ENCODE measurements around the gene RORB. TPM values are rescaled to one million over a fixed set of nuclear protein-coding genes. Genes with fewer than 3 reads are reported as not detected.

The RORB gene
- polyA plus RNA-seq, 1 donor from 2014 or later: 0.77 TPM

DNA sequence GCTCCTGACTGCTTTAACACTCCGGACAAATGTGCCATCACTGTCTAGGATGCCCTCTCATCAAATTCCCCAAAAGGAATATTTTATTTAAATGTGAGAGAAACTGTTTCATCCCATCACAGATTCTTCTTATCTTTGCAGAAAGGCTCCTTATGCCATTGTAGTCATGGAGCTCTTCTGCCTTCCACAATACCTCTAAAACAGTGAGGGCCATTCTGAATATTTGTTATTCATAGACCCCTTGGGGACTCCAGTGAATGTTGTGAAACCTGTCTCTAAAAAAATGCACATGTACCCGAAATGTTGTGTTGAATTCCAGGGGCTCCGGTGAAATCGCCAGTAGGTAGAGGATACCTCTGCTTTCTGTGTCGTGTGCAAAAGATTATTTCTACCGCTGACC is 176.9 kb downstream of the RORB start:
- Histone ChIP-seq H4K20me1 (ENCODE audit: insufficient read depth) (no peaks in the 10 kb centered on the region), H3K27me3 (ENCODE audit: insufficient read depth, low read depth, low read length) (no peaks in the 10 kb centered on the region), H3K9me2 (ENCODE audit: insufficient read depth, low read length) (no peaks in the 10 kb centered on the region), H2AFZ (ENCODE audit: low read depth, low read length) (no peak overlapping the region), H3K79me2 (replicated peaks; ENCODE audit: insufficient read depth, low read length) (no peaks in the 10 kb centered on the region), H3K9ac (ENCODE audit: low read length) (no peak overlapping the region), H3K27ac (ENCODE audit: low read length) (no peak overlapping the region), H3K4me3 (ENCODE audit: low read length) (no peak overlapping the region), H3F3A (ENCODE audit: insufficient read depth, low read length, poor library complexity, severe bottlenecking) (no peaks in the 10 kb centered on the region), H3K4me2 (ENCODE audit: low read length) (no peak overlapping the region), H3K36me3 (ENCODE audit: insufficient read depth, low read length) (no peaks in the 10 kb centered on the region), H3K9me3 (ENCODE audit: low read length) (no peaks in the 10 kb centered on the region)
- TF ChIP-seq SMC3 (conservative IDR thresholded peaks at IDR 0.05; ENCODE audit: poor library complexity): no peak
- TF ChIP-seq TAF1 (IDR thresholded peaks at IDR 0.05; ENCODE audit: low read depth): no peak

DNA sequence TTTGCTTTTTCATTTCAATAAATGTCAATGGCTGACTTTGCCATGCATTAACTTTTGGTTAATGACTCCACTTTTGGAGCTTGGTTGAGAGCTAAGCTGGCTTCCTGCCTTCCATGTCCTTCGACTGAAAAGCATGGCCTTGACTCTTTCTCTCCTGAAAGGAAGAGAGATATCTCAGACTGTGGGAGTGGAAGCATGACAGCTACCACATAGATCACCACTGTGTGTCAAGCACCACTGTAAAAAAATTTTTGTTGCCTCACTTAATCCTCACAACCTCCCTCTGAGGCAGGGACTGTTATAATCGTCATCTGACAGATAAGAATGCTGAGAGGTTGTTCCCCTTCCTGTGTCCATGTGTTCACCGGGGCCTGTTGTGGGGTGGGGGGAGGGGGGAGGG is 184.8 kb downstream of the RORB start:
- Histone ChIP-seq H3K9me2 (ENCODE audit: insufficient read depth, low read length) (no peaks in the 10 kb centered on the region), H3K27ac (ENCODE audit: low read length) (no peak overlapping the region), H4K20me1 (ENCODE audit: insufficient read depth) (no peaks in the 10 kb centered on the region), H3F3A (ENCODE audit: insufficient read depth, low read length, poor library complexity, severe bottlenecking) (no peaks in the 10 kb centered on the region), H3K4me2 (ENCODE audit: low read length) (no peak overlapping the region), H3K4me3 (ENCODE audit: low read length) (no peak overlapping the region), H3K79me2 (replicated peaks; ENCODE audit: insufficient read depth, low read length) (no peaks in the 10 kb centered on the region), H3K27me3 (ENCODE audit: insufficient read depth, low read depth, low read length) (no peaks in the 10 kb centered on the region), H3K36me3 (ENCODE audit: insufficient read depth, low read length) (no peaks in the 10 kb centered on the region), H3K9ac (ENCODE audit: low read length) (no peak overlapping the region), H2AFZ (ENCODE audit: low read depth, low read length) (no peak overlapping the region), H3K9me3 (ENCODE audit: low read length) (no peaks in the 10 kb centered on the region)
- TF ChIP-seq TAF1 (IDR thresholded peaks at IDR 0.05; ENCODE audit: low read depth) (no peak), SMC3 (conservative IDR thresholded peaks at IDR 0.05; ENCODE audit: poor library complexity) (no peak), POLR2AphosphoS5 (IDR thresholded peaks at IDR 0.05) (no peak), EZH2 (IDR thresholded peaks at IDR 0.05; ENCODE audit: borderline replicate concordance, insufficient read depth, low read length, poor library complexity, severe bottlenecking) (no peak), MXI1 (conservative IDR thresholded peaks at IDR 0.05; ENCODE audit: poor library complexity, severe bottlenecking) (no peak), EP300 (conservative IDR thresholded peaks at IDR 0.05; ENCODE audit: poor library complexity, severe bottlenecking) (no peak), RAD21 (conservative IDR thresholded peaks at IDR 0.05) (no peak)
- TF ChIP-seq, protein P1, sequence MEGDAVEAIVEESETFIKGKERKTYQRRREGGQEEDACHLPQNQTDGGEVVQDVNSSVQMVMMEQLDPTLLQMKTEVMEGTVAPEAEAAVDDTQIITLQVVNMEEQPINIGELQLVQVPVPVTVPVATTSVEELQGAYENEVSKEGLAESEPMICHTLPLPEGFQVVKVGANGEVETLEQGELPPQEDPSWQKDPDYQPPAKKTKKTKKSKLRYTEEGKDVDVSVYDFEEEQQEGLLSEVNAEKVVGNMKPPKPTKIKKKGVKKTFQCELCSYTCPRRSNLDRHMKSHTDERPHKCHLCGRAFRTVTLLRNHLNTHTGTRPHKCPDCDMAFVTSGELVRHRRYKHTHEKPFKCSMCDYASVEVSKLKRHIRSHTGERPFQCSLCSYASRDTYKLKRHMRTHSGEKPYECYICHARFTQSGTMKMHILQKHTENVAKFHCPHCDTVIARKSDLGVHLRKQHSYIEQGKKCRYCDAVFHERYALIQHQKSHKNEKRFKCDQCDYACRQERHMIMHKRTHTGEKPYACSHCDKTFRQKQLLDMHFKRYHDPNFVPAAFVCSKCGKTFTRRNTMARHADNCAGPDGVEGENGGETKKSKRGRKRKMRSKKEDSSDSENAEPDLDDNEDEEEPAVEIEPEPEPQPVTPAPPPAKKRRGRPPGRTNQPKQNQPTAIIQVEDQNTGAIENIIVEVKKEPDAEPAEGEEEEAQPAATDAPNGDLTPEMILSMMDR (IDR thresholded peaks at IDR 0.05; ENCODE audit: poor library complexity, severe bottlenecking): no peak
- TF ChIP-seq, protein P2, sequence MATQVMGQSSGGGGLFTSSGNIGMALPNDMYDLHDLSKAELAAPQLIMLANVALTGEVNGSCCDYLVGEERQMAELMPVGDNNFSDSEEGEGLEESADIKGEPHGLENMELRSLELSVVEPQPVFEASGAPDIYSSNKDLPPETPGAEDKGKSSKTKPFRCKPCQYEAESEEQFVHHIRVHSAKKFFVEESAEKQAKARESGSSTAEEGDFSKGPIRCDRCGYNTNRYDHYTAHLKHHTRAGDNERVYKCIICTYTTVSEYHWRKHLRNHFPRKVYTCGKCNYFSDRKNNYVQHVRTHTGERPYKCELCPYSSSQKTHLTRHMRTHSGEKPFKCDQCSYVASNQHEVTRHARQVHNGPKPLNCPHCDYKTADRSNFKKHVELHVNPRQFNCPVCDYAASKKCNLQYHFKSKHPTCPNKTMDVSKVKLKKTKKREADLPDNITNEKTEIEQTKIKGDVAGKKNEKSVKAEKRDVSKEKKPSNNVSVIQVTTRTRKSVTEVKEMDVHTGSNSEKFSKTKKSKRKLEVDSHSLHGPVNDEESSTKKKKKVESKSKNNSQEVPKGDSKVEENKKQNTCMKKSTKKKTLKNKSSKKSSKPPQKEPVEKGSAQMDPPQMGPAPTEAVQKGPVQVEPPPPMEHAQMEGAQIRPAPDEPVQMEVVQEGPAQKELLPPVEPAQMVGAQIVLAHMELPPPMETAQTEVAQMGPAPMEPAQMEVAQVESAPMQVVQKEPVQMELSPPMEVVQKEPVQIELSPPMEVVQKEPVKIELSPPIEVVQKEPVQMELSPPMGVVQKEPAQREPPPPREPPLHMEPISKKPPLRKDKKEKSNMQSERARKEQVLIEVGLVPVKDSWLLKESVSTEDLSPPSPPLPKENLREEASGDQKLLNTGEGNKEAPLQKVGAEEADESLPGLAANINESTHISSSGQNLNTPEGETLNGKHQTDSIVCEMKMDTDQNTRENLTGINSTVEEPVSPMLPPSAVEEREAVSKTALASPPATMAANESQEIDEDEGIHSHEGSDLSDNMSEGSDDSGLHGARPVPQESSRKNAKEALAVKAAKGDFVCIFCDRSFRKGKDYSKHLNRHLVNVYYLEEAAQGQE (IDR thresholded peaks at IDR 0.05; ENCODE audit: borderline replicate concordance): no peak

DNA sequence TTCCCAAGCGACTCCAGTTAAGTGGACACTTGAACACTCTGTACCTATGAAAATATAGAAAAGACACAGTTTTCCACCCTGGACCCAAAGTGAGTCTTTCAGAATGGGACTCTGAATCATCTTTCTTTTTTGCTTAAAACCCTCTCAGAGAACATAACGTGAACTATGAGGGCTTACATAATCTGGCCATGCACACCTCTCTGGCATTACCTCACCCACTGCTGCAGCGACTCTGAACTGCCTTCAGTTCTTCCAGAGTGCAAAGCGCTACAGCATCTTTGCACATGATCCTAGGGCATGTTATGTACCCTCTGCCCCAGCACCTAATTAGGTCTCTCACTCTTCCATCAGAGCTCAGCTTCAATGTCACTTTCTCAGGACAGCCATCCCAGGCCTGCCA is 186.2 kb downstream of the RORB start:
- H3K9ac ChIP-seq (ENCODE audit: low read length): no peak overlapping the region
- no peaks in the 10 kb centered on the region for H3F3A ChIP-seq (ENCODE audit: insufficient read depth, low read length, poor library complexity, severe bottlenecking)
- H3K9me2 ChIP-seq (ENCODE audit: insufficient read depth, low read length): no peaks in the 10 kb centered on the region
- no peaks in the 10 kb centered on the region for H3K79me2 ChIP-seq (replicated peaks; ENCODE audit: insufficient read depth, low read length)
- H3K4me2 ChIP-seq (ENCODE audit: low read length): no peak overlapping the region
- no peaks in the 10 kb centered on the region for H3K9me3 ChIP-seq (ENCODE audit: low read length)
- no peaks in the 10 kb centered on the region for H3K36me3 ChIP-seq (ENCODE audit: insufficient read depth, low read length)
- no peak overlapping the region for H3K27ac ChIP-seq (ENCODE audit: low read length)
- no peak overlapping the region for H2AFZ ChIP-seq (ENCODE audit: low read depth, low read length)
- H3K4me3 ChIP-seq (ENCODE audit: low read length): no peak overlapping the region
- no peak for TF ChIP-seq TAF1 (IDR thresholded peaks at IDR 0.05; ENCODE audit: low read depth)
- TF ChIP-seq SMC3 (conservative IDR thresholded peaks at IDR 0.05; ENCODE audit: poor library complexity): no peak
- TF ChIP-seq, protein P1 (IDR thresholded peaks at IDR 0.05; ENCODE audit: poor library complexity, severe bottlenecking): no peak
- no peak for TF ChIP-seq EZH2 (IDR thresholded peaks at IDR 0.05; ENCODE audit: borderline replicate concordance, insufficient read depth, low read length, poor library complexity, severe bottlenecking)
- no peak for TF ChIP-seq EP300 (conservative IDR thresholded peaks at IDR 0.05; ENCODE audit: poor library complexity, severe bottlenecking)
- TF ChIP-seq, protein P2 (IDR thresholded peaks at IDR 0.05; ENCODE audit: borderline replicate concordance): no peak
- no peaks in the 10 kb centered on the region for H4K20me1 ChIP-seq (ENCODE audit: insufficient read depth)
- H3K27me3 ChIP-seq (ENCODE audit: insufficient read depth, low read depth, low read length): no peaks in the 10 kb centered on the region

Measured in neural cell (in vitro differentiated cells).